Activated CD4-positive, alpha-beta T cell treated with anti-CD3 and anti-CD28 coated beads for 4 hours (primary cell): Measurements from ENCODE around the gene HNRNPUL1.

Experiments used
- DNase-seq, 2 donors: peaks; one replicate each; pipeline ENCODE4 v3.0.0-alpha.2; 2020

The HNRNPUL1 gene

GRCh38 chr19:41234512-41235168, 29.5 kb upstream of the HNRNPUL1 start:
- DNase-seq: no peak

DNA sequence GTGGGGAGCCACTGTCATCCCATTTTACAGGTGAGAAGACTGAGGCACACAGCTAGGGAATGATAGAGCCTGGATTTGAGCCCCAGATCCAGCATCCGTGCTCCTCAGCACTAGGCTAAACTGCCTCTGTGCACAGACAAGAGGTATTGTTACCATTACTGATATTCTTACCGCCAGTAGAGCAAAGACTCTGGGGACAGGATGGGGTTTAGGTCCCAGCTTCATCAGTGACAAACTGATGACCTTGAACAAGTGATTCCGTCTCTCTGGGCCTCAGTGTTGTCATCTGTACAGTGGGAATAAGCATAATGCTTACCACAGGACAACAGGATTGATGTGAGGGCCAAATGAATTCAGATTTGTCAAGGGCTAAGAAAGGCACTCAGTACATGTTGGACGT, 28.7 kb upstream of the HNRNPUL1 start:
- no peak for DNase-seq

- no peak for DNase-seq
These were observed 25.9 kb upstream of the HNRNPUL1 start for GRCh38 chr19:41238244-41238643.

GRCh38 chr19:41239363-41239762, 24.8 kb upstream of the HNRNPUL1 start:
- no peak for DNase-seq

DNA sequence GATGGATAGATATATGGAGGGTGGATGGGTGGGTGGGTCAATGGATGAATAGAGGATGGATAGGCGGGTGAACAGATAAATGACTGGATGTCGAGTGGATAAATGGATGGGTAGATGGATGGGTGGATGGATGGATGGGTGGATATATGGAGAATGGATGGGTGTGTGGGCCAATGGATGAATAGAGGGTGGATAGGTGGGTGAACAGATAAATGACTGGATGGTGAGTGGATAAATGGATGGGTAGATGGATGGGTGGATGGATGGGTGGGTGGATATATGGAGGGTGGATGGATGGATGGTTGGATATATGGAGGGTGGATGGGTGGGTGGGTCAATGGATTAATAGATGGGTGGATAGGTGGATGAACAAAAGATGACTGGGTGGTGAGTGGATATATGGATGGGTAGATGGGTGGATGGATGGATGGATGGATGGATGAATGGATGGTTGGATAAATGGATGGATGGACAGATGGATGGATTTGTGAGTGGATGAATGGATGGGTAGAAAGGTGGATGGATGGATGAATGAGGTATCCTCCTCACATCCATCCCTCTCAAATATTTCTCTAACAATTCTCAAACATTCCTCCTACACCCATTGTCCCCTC, 24.1 kb upstream of the HNRNPUL1 start:
- no peak for DNase-seq

DNA sequence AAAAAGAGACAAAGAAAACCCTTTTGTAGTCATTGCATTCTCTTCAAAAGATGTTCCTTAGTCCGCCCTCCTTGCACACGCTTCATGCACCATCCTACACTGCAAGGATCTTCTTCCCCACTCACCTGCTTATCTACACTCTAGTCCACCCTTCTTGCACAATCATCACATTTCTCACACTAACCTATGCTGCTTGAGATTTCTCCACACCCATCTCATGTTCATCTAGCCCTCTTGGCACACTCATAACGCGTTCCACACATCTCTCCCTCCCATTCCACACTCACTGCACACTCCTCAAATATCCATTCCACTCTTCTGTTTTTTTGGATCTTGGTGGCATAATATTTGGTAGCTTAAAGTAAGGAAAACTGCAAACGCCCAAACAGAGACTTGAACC, 22.3 kb upstream of the HNRNPUL1 start:
- no peak for DNase-seq

- DNase-seq: no peak
These were observed 20.1 kb upstream of the HNRNPUL1 start for GRCh38 chr19:41244117-41244516.

DNA sequence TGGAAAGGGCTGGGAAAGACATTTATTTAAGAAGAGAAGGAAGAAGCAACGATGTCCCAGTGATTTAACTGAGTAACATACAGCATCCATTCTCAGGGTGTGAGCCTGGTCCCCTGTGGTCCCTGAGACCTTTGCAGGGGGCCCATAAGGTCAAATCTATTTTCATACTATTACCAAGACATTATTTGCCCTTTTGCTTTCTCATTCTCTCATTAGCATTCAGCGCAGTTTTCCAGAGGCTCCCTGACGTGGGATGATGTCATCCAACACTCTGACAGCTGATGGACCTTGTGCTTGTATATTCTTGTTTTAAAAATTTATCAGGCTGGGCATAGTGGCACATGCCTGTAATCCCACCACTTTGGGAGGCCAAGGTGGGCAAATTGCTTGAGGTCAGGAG, 18.3 kb upstream of the HNRNPUL1 start:
- DNase-seq: no peak

GRCh38 chr19:41248895-41249294, 15.3 kb upstream of the HNRNPUL1 start:
- no peak for DNase-seq

DNA sequence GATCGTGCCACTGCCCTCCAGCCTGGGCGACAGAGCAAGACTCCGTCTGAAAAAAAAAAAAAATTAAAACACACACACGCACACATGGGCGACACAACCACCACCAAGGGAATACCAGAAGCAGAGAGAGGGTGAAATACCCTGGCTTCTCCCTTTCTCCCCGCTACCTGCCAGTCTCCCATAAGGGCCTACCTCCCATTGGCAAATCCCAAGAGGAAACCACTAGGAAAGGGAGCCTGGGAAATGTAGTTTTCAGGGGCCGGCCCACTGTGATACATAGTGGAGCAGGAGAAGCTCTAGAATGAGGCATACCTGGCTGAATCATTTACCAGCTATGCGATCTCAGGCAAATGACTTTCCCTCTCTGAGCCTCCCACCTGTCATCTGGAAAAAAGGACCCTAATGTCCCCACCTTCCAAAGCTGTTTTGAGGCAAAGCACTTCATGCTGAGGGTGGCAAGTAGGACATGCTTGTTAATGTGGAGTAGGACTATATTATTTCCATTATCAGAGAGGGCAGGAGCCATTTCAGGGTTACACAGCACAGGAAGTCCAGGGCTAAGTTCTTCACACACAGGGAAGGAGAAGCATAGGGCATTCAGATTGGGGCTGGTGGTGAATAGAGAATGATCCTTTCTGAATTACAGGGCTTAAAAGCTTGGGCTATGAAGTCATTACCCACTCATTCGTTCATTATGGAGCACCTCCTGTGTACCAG, 14.3 kb upstream of the HNRNPUL1 start:
- no peak for DNase-seq

GRCh38 chr19:41253660-41254059, 10.5 kb upstream of the HNRNPUL1 start:
- DNase-seq: no peak

GRCh38 chr19:41255171-41255570, 9.0 kb upstream of the HNRNPUL1 start:
- DNase-seq: no peak

- DNase-seq: no peak
These were observed 2.5 kb upstream of the HNRNPUL1 start for GRCh38 chr19:41261474-41262190.

DNA sequence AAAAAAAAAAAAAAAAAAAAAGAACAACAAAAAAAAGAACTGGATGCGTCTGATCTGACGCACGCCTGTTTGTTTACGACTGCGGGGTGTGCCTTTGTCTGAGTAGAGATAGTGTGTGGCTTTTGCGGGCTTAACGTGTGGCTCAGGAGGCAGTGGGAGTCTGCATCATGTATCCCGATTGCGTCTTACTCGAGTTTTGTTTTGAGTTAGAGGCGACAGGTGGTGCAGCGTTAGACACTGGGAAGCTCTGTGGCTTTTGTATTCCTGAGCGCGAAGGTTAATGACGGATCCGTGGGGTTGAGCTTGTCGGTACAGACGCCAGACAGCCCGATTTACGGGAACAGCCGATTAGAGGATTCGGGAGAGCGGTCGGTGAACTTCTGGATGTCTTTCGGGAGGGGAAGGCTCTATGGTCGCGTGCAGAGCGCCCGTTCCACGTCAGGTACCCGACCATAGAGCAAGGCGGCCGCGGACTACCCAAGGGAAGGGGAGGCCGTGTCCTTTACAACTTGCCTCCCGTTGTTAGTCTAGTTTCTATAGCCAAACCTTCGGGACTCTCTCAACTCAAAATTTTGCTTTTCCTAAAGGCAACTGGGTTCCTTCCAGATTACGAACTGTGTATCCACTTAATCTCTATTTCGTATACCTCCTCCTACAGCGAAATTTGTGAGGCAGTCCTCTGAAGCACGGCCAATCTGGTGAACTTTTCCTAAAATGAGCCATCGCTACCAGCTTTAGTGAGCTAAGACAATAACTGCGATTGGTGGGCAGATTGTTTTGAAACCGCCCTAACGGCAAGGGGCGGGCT, 926 bp upstream of the HNRNPUL1 start:
- DNase-seq: peak; percentile 65 to 79

- peak; percentile 49 to 58 for DNase-seq
These were observed 616 bp downstream of the HNRNPUL1 start for GRCh38 chr19:41264581-41265394.

DNA sequence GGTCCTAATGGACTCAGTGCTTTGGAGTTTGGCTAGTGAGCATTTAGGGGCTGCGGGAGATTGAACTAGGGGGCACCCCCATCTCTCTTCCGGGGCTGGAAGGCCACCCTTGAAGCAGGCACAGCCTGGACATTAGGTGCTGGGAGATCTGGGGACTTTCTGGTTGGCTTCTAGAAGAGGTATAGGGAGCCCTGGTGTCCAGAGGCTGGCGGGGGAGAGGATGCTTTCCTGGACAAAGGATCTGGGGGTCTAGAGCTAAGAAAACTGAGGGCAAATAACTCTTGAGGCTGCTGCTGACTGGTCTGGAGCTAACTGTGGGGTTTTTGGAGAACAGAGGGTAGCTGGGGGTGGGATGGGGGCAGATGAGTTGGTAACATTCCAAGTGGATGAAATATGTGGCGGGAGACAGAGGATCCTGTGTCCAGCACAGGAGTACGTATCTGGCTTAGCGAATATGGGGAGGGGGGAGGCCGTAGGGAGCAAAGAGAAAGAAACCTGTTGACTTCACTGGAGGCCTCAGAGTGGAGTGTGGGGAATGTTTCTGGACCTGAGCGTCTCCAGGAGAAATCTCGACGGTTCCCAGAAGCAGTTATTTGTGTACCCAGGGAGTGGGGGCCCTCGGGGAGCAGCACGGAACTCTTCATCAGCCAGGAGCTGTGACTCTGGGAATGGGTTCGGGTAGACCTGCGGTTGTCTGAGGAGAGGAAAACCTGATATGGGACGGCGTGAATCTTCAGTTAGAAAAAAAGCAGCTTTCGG, 1.4 kb downstream of the HNRNPUL1 start:
- no peak for DNase-seq

DNA sequence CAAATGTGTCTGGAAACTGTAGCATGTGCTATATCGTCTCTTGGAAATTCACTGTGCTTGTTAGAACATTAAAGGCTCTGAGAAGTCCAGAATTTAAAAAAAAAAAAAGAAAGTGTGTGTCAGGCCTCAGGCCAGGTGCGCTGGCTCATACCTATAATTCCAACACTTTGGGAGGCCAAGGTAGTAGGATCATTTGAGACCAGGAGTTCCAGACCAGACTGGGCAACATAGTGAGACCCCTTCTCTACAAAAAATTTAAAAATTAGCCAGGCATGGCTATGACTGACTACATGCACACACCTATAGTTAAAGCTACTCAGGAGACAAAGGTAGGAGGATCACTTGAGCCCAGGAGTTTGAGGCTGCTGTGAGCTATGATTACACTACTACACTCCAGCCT, 4.9 kb downstream of the HNRNPUL1 start:
- no peak for DNase-seq

DNA sequence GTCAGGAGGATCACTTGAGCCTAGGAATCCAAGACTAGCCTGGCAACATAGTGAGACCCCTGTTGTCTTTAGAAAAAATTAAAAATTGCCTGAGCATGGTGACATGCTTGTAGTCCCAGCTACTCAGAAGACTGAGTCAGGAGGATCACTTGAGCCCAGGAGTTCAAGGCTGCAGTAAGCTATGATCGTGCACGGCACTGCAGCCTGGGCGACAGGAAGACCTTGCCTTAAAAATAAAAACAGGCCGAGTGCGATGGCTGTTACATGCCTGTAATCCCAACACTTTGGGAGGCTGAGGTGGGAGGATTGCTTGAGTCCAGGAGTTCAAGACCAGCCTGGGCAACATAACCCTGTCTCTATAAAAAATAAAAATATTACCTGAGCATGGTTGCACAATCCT, 5.4 kb downstream of the HNRNPUL1 start:
- DNase-seq: no peak

DNA sequence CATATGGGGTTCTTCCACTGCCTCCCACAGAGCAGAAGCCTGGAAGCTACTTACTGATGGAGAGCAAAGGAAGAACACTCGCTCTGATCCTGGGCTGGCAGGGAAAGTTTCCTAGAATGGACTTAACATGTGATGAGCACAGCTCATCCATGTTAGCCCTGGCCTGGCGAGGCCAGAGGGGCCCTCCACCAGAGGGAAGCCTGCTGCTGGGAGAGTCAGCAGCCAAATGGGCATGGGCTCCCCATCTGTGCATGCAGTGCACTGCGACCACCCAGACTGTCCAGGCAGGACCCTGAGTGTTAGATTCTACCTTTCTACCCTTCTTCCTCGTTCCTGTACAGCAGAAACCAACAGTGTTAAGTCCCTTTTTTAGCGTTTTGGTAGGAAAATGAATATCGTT, 8.9 kb downstream of the HNRNPUL1 start:
- DNase-seq: no peak

DNA sequence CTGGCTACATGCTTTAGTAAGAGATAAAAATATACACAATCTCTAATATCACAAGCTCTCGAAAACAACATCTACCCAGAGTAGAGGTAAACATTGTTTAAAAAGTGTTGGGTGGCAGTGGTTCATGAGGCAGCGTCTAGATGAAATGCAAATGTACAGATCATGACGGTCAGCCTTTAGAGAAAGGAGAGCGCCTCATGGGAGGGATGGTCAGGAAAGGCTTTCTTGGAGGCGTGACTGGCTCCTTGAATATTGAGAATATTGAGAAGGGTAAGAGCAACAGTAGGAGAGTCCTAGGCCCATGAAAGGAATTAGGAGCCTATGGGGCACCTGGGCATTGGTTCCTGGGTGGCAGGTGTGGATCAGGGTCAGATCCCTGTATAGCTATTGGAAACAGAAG, 10.6 kb downstream of the HNRNPUL1 start:
- DNase-seq: no peak

DNA sequence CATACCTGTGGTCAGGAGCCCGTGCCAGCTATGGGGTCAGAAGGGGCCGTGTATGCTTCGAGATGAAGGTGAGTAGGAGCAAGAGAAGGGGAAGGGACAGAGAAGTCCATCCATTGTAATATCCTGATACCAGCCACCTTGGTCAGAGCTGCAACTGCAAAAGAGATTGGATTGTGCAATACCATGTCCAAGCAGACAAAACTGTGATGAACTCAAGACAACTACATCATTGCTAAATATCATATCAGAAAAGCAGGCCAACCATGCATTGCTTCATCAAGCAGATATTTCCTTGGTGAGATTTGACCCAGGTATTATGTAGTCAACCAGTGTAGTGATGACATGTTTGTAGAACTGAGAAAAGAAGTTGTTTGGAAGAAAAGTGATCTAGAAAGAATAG, 12.1 kb downstream of the HNRNPUL1 start:
- DNase-seq: no peak
